H54 (cell line): ENCODE data around the gene MRM3.
A peak's percentile ranks its signal among the peaks of the same experiment; 100 is the strongest.
"Not testable (repeated sequence)": the region's sequence is repeated elsewhere in the genome, so short reads cannot be mapped to it uniquely, and the experiment has no call there.

ENCODE experiments used
- DNase-seq: peaks from one replicate; pipeline ENCODE4 v3.0.0; 2011; ENCODE audit warnings: low spot score, mixed read lengths; ENCODE audit not compliant: insufficient read length
- FAIRE-seq: peaks from 3 replicates; lab custom pipeline; 2011; peaks lifted over from hg19 to GRCh38; lab: Jason Lieb, UNC
- POLR2A ChIP-seq: IDR thresholded peaks from 2 replicates; pipeline ENCODE4 v1.6.1; 2011; ENCODE audit warnings: low read depth, mild to moderate bottlenecking, low read length

The MRM3 gene, protein sequence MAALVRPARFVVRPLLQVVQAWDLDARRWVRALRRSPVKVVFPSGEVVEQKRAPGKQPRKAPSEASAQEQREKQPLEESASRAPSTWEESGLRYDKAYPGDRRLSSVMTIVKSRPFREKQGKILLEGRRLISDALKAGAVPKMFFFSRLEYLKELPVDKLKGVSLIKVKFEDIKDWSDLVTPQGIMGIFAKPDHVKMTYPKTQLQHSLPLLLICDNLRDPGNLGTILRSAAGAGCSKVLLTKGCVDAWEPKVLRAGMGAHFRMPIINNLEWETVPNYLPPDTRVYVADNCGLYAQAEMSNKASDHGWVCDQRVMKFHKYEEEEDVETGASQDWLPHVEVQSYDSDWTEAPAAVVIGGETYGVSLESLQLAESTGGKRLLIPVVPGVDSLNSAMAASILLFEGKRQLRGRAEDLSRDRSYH

DNA sequence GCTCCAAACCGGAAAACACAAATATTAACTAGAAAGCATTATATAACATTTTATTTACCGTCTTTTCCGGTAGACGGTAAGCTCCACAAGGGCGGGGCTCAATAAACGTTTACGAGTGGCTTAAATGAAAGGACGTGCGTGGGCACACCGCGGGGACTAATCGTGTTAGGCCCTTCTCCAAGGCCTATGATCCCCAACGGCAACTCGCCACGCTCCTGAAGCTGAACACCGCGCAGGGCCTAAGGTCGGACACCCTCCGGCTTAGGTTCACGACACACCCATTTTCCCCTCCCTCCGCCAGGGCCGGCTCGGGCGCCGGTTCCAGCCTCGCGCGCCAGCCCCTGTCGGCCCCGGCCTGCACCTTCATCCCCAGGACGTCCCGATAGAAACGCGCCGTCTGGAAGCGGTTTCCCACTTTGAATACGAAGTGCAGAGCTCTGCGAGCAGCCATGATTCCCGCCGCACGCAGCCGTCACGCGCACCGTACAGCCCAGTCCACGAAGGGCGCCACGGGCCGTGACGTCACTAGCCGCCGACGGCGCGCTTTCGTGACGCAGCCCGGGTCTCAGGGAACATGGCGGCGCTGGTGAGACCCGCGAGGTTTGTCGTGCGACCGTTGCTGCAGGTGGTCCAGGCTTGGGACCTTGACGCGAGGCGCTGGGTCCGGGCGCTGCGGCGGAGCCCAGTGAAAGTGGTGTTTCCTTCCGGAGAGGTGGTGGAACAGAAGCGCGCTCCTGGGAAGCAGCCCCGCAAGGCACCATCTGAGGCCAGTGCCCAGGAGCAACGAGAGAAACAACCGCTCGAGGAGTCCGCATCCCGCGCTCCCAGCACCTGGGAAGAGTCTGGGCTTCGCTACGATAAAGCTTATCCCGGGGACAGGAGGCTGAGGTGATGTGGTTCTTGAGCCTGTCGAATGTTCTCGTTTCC, at the start of gene MRM3, which contains the start of gene GLOD4:
Gene MRM3, plus strand, starts transcription at position 549 of the 927 bp plus-strand sequence. Its CDS starts 26 bp downstream, at position 575.
Gene GLOD4, minus strand, starts transcription at position 476 of the 927 bp plus-strand sequence. Its CDS starts 25 bp downstream, at position 451.
- FAIRE-seq: no peak
- DNase-seq: peak; percentile 91
- TF ChIP-seq POLR2A: peak; percentile 93

DNA sequence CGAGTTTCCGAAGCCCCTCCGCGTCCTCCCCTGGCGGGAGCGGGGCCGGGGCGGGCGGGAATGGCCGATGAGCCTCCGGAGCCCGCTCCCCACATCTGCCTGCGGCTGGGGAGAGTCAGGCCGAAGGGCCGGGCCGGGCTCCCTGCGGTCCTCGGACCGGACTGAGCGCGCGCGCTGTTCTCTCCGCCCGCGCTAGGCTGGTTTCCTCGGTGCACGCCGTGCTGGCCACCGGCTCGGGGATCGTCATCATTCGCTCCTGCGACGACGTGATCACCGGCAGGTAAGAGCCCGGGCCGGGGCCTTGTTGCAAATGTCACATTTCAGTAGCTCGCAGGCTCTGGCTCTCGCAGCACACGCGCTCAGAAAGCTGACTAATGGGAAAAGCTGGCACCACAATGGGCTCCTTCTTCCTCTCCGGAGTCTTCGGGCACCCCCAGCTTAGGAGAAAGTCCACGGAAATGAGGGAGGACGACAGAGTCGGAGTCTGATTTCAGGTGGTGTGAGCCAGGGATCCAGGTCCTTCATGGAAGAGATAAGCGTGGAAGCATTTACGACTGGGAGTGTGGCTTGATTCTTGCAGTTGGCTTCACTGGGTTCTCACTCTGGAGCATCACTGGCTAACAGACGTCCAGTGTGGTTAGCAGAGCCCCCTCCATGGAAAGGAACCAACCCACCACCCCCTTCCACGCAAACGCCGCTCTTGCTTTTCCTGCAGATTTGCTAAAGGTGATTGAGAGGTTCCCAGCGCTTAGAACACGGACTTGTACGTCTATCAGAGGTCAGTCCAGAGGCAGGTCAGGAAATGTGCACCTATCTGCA, 49.0 kb upstream of the MRM3 start:
- FAIRE-seq (no peak), DNase-seq (no peak)
- no peak; the same call in 1 of the 2 replicates for TF ChIP-seq POLR2A

DNA sequence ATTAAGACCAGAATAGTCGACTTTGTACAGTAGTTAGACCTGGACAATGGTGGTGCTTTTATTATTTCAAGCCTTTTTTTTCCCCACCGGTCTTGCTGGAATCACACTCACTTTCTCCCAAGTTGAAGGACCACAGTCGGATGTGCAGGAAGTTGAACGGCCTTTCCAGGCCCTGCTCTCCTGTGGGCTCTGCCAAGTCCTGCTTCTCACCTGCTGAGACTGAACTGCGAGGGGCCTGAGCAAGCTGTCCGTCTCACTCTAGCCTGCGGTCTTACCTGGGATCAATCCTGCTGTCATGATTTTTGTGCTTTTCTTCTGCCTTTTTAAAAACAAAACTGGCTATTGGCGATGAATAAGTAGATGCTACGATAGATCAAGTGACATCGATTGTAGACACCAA, 48.4 kb upstream of the MRM3 start:
- FAIRE-seq (no peak), DNase-seq (no peak)
- TF ChIP-seq POLR2A: no peak

DNA sequence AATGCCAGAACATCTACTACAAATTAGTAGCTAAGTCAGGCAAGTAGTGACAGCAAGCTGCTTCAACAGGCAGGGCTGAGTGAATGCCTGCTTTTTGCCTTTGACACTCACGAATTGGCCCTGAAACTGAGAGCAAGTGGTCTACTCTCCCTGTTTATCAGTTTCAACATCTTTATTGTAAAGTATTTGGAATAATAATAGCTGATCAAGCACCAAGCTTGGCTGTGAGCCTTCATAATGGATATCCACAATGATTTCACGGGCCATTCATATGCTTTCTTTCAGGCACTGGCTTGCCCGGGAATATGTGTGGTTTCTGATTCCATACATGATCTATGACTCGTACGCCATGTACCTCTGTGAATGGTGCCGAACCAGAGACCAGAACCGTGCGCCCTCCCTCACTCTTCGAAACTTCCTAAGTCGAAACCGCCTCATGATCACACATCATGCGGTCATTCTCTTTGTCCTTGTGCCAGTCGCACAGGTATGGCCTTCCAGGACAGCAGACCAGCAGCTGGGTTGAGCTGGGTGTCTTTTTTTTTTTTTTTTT, 44.5 kb upstream of the MRM3 start:
- no peak for DNase-seq
- no peak for TF ChIP-seq POLR2A
- no peak for FAIRE-seq

DNA sequence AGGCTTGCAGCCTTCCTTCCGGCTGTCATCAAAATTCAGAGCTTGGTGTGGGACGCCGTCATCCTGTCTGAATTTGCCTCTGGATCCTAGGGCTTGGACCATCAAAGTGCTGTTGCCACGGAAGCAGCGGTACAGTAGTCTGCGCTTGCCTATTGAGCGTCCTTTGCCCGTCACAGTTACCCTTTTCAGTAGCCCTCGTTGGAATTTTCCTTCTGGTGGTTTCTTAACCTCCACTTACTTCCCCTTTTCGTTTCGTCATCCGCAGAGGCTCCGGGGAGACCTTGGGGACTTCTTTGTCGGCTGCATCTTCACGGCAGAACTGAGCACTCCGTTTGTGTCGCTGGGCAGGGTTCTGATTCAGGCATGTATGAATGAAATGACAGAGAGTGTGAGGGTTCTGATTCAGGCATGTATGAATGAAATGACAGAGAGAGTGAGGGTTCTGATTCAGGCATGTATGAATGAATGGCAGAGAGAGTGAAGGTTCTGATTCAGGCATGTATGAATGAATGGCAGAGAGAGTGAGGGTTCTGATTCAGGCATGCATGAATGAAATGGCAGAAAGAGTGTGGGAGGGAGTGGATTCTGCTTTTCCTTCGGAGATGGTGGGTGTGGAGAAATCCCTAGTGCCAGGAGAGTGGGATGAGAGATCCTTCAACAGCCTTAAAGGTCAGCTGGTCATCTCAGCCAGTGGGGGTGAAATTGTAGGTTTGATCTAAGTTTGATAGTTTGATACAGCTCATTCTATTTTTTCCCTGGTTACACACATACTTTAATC, 41.7 kb upstream of the MRM3 start:
- TF ChIP-seq POLR2A: no peak
- no peak for FAIRE-seq
- DNase-seq: no peak

DNA sequence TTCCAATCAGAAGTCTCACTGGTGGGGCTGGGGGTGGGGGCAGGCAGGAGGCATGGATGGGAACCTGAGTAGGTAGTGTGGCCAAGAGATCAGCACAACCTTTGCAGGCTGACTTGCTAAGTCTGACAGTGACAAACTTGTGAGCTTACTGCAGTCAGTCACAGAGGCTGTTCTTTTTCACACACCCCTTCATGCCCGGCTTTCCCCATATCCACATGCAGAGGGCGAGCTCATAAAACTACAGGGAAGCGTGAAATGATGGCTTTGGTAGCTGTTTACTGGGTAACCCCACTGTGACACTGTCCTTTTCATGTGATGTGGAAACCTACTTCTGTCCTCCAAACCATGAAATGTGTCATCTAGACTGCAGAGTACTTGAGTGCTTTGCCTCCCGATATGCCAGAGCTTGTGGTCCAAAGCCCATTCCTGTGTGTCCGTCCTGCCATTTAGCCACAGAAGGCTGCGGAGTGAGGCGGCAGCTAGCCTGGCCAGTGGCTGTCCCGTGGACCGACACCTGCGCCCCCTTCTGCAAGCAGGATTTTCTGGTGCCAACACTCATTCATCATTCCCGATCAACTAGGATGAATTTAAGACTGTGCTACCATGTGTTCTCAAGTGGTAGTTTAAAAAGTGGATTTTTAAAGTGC, 39.9 kb upstream of the MRM3 start:
- FAIRE-seq: no peak
- no peak for DNase-seq
- no peak for TF ChIP-seq POLR2A

DNA sequence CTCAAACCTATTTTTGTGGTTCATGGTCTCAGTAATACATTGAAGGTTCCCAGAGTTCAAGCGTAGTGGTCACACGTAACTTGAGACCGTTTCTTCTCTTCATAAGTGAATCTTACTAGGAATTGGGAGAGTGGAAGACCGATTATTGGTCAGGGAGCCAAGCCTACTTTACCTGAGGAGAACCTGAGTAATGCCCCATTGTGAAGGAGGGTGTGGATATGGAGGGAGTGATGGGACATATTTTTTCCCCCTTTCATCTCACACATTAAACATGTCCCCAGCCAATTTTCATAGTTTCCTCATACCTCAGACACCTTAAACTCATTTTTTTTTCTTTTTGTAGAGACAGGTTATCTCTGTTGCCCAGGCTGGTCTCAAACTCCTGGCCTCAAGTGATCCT, 39.0 kb upstream of the MRM3 start:
- no peak for DNase-seq
- no peak for TF ChIP-seq POLR2A
- no peak for FAIRE-seq

DNA sequence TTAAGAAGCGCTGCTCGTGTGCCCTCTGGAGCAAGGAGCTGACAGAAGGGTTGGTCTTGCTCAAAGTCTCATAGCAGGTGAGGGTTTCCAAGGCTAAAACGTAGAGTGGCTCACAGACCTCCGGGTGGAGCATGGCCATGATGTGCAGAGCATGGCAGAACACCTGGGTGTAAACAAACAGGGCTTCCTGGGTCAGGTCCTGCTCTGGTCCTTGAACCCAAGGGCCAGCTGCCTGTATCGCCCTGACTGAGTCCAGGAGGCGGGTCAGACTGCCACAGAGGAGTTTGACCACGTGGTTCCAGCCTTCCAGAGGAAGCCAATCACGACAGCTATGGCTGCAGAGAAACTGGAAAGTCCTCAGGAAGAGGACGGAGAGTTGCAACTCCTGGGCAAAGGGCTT, 37.2 kb upstream of the MRM3 start:
- no peak for TF ChIP-seq POLR2A
- no peak for FAIRE-seq
- DNase-seq: no peak

DNA sequence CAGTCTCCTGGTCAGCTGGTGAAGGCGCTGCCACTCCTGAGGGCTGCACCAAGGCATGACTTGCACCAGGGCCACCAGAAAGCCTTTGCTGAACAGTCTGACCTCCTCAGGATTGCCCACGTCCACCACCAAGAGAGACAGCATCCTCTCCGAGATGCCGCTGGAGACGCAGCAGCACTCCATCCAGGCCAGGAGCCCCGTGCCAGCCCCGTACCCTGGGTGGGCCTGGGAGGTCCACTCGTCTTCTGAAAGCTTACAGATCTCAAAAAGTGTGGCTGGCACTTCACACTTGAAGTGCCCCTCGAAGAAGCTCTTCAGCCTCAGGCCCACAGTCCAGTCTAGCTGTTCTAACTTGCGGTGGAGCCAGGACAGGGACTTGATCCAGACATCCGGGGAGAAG, 36.7 kb upstream of the MRM3 start:
- DNase-seq: no peak
- FAIRE-seq: no peak
- TF ChIP-seq POLR2A: no peak

DNA sequence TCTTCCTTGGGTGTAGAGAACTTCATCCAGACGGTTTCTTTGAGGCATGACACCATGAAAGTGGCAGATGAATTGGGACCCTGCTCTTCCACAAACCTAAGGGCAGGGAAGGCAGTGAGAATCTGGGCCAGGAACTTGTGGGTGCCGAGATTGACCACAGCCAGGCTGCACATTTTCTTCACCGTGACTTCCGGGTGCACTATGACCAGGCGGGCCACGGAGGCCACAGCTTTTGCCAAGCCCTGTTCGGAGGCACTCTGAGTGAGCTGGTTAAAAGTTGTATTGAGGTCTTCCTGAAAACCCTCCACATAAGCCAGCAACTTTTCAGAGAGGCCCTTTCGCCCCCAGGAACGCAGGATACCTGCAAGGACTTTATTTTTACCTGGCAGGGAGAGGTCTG, 36.0 kb upstream of the MRM3 start:
- FAIRE-seq: no peak
- no peak for DNase-seq
- no peak for TF ChIP-seq POLR2A

DNA sequence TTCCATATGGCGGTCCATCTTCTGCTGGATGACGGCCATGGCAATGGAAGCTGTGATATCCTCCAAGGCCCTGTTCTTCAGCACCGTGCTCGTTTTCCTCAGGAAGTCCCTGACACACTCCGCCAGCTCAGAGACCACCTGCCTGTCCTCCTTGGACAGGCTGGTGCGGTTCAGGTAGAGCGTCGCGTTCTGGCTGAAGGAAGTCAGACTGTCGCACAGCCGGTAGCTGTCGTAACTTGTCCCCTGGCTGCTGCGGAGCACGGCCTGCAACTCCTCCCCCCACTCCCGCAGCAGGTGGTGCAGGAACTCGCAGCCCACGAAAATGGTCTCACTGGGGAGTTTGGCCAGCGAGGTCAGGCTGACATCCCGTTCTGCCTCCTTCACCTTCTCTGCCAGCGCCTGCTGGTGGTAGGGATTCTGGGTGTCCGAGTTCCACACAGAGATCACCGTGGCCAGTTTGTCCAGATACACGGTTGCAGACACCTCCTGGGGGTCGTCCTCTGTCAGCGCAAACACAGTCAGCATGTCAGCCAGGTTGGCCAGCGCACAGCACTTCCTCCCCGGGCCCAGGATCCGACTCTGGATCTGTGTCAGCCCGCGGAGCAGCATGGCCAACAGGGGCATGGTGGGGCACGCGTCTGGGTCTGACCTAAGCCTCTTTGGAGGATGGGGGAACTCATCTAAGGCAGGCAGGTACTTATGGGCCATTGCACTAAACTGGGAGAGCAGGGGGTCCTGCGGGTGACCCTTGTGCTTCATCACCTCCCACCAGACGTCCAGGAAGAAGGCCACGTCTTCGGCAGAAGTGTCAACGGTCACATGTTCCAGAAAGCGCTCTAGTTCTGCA, 35.1 kb upstream of the MRM3 start:
- TF ChIP-seq POLR2A: no peak
- no peak for DNase-seq
- FAIRE-seq: no peak

DNA sequence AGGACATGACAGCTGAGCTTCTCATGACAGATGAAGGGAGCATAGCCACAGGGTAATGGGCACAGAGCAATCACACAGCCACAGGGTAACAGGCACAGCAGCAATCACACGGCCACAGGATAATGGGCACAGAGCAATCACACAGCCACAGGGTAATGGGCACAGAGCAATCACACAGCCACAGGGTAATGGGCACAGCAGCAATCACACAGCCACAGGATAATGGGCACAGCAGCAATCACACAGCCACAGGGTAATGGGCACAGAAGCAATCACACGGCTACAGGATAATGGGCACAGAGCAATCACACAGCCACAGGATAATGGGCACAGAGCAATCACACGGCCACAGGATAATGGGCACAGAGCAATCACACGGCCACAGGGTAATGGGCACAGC, 33.5 kb upstream of the MRM3 start:
- DNase-seq, FAIRE-seq: not testable (repeated sequence)

DNA sequence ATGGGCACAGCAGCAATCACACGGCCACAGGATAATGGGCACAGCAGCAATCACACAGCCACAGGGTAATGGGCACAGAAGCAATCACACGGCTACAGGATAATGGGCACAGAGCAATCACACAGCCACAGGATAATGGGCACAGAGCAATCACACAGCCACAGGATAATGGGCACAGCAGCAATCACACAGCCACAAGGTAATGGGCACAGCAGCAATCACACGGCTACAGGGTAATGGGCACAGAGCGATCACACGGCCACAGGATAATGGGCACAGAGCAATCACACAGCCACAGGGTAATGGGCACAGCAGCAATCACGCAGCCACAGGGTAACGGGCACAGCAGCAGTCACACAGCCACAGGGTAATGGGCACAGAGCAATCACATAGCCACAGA, 32.8 kb upstream of the MRM3 start:
- not testable (repeated sequence) for FAIRE-seq

More for the DNA sequence above, 32.8 kb upstream of the MRM3 start:
- not testable (repeated sequence) for DNase-seq
